ENCODE results near the gene CDX1. TPM values are rescaled to one million over a fixed set of nuclear protein-coding genes. Genes with fewer than 3 reads are reported as not detected.

Gene CDX1
- total RNA-seq, 1 donor from 2014 or later, result not detected

Other genes with a start within 250 kb of the CDX1 start
- 0.22 TPM for gene PDE6A, start 222.0 kb upstream of the CDX1 start, total RNA-seq
- gene SLC26A2, start 206.0 kb upstream of the CDX1 start, total RNA-seq, result 4.1 TPM
- gene TIGD6, start 166.1 kb upstream of the CDX1 start, total RNA-seq, result 2.8 TPM
- 14.7 TPM for gene HMGXB3, start 166.0 kb upstream of the CDX1 start, total RNA-seq
- 15.5 TPM for gene CSF1R, start 80.2 kb upstream of the CDX1 start, total RNA-seq
- gene PDGFRB, start 10.9 kb upstream of the CDX1 start, total RNA-seq, result 39.7 TPM
- not detected for gene SLC6A7, start 23.3 kb downstream of the CDX1 start, total RNA-seq
- 19.4 TPM for gene CAMK2A, start 123.0 kb downstream of the CDX1 start, total RNA-seq
- 0.16 TPM for gene ARSI, start 136.1 kb downstream of the CDX1 start, total RNA-seq
- gene TCOF1, start 190.9 kb downstream of the CDX1 start, total RNA-seq, result 19.3 TPM
- 251 TPM for gene CD74, start 246.1 kb downstream of the CDX1 start, total RNA-seq